Gastrocnemius medialis (tissue), 4 donors: ENCODE data around the gene NCSTN. TPM values are rescaled to one million over a fixed set of nuclear protein-coding genes. Genes with fewer than 3 reads are reported as not detected.

Experiments used
- ATAC-seq, 2 donors: fragments of 150-250 bp; one replicate each; pipeline ENCODE4 v1.9.1; 2016
- DNase-seq, 2 donors: peaks; one replicate each; pipeline ENCODE4 v3.0.0-alpha.2; 2019
- H3K27ac ChIP-seq, 4 donors: fragments of 200-600 bp; sonication (generic); 1 replicate in 1 of 4; 2 replicates in 3 of 4; pipeline ENCODE4 v1.5.1; 2016 to 2018; ENCODE audit warnings: mild to moderate bottlenecking in 2 of 4, moderate library complexity in 1 of 4
- H3K27me3 ChIP-seq, 3 donors: fragments of 200-600 bp; sonication (generic) in 2 of 3; 1 replicate in 1 of 3; 2 replicates in 2 of 3; pipeline versions ENCODE4 v1.5.1 to v1.6.0; 2016 to 2019; ENCODE audit warnings: mild to moderate bottlenecking in 1 of 3, moderate library complexity in 1 of 3
- H3K36me3 ChIP-seq, 2 donors: fragments of 200-600 bp; sonication (generic) in 1 of 2; one replicate each; pipeline ENCODE4 v1.5.1; 2017 to 2018
- H3K4me1 ChIP-seq, 2 donors: fragments of 200-600 bp; sonication (generic) in 1 of 2; one replicate each; pipeline ENCODE4 v1.5.1; 2016 to 2017; ENCODE audit warnings: mild to moderate bottlenecking in 2 of 2
- H3K4me3 ChIP-seq, 4 donors: fragments of 200-600 bp; sonication (generic) in 3 of 4; 1 replicate in 1 of 4; 2 replicates in 3 of 4; pipeline ENCODE4 v1.5.1; 2016 to 2019; ENCODE audit warnings: mild to moderate bottlenecking in 2 of 4
- H3K9me3 ChIP-seq, 3 donors: fragments of 200-600 bp; sonication (generic) in 2 of 3; 1 replicate in 1 of 3; 2 replicates in 2 of 3; pipeline ENCODE4 v1.5.1; 2016 to 2019
- POLR2A ChIP-seq, 2 donors: fragments of 450-650 bp; IDR thresholded peaks; one replicate each; pipeline ENCODE4 v1.6.1; 2017; ENCODE audit warnings: antibody characterized with exemption in 2 of 2, mild to moderate bottlenecking in 2 of 2, moderate library complexity in 2 of 2
- in situ Hi-C, 4 donors: fragments of 200-750 bp; cut with MboI; loops; one replicate each; pipeline versions ENCODE4 v1.15.0 to v1.8.0; 2017; ENCODE audit warnings: low sequenced_read_pairs in 4 of 4
- intact Hi-C: fragments of 100-400 bp; cut with DNase I; formaldehyde crosslinking; loops from one replicate; pipeline ENCODE4 v1.15.1; 2023; ENCODE audit warnings: low total_unique reads
- total RNA-seq, 4 donors: library from RNA; depleted of rRNA; stranded (reverse); fragments of >200 nt; gene quantifications; one replicate each; pipeline versions ENCODE4 v1.1.0 to v1.2.3, GENCODE V29; 2016
- TF ChIP-seq, protein P1 (sequence below), 5 experiments: fragments of 450-650 bp in 3 of 5; fragments of 200-600 bp in 2 of 5; sonication (generic) in 2 of 5; IDR thresholded peaks in 4 of 5; conservative IDR thresholded peaks in 1 of 5; 1 replicate in 4 of 5; 2 replicates in 1 of 5; pipeline ENCODE4 v1.5.1; 2016 to 2019; ENCODE audit warnings: antibody characterized with exemption in 5 of 5, mild to moderate bottlenecking in 3 of 5, moderate library complexity in 3 of 5

The NCSTN gene
- total RNA-seq, 4 donors from 2014 or later: 29.2 to 59.3 (median 33.2) TPM

DNA sequence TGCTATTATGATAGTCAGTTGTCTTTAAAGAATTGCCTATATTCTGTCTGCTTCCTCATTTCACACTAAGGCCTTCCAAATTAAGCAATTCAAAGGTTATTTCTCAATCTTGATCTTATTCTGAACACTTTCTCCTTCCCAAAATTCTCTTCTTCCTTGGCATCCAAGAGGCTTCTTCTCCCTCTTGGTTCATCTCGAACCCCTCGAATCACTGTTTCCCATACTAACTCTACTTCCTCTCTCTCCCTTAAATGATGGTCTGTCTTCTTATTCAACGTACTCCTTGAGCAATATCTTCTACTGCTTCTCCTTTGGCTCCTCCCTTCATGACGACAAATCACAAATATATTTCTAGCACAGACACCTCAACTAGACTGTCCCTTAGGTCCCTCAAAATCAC lies 4.6 kb upstream of the NCSTN start:
- TF ChIP-seq, protein P1, sequence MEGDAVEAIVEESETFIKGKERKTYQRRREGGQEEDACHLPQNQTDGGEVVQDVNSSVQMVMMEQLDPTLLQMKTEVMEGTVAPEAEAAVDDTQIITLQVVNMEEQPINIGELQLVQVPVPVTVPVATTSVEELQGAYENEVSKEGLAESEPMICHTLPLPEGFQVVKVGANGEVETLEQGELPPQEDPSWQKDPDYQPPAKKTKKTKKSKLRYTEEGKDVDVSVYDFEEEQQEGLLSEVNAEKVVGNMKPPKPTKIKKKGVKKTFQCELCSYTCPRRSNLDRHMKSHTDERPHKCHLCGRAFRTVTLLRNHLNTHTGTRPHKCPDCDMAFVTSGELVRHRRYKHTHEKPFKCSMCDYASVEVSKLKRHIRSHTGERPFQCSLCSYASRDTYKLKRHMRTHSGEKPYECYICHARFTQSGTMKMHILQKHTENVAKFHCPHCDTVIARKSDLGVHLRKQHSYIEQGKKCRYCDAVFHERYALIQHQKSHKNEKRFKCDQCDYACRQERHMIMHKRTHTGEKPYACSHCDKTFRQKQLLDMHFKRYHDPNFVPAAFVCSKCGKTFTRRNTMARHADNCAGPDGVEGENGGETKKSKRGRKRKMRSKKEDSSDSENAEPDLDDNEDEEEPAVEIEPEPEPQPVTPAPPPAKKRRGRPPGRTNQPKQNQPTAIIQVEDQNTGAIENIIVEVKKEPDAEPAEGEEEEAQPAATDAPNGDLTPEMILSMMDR (IDR thresholded peaks at IDR 0.05 in 4 of 5, conservative IDR thresholded peaks at IDR 0.05 in 1 of 5): no peak
- no peak for TF ChIP-seq POLR2A (IDR thresholded peaks at IDR 0.05)
- Histone ChIP-seq H3K4me3 (no peak overlapping the region), H3K9me3 (no peaks in the 10 kb centered on the region), H3K27ac (no peak overlapping the region), H3K27me3 (no peaks in the 10 kb centered on the region), H3K36me3 (peaks cover 0 to 53% of the 10 kb centered on the region in 2 donors), H3K4me1 (peaks cover 21 to 24% of the 10 kb centered on the region in 2 donors)
- in situ Hi-C loops (loop anchor here in 1 of 4 donors (25.0 kb wide), 1 partner anchor 1424 kb away; the partner anchor contains the start of gene ATF6), intact Hi-C loops (no loop called here)
- ATAC-seq (no peak), DNase-seq (no peak)

DNA sequence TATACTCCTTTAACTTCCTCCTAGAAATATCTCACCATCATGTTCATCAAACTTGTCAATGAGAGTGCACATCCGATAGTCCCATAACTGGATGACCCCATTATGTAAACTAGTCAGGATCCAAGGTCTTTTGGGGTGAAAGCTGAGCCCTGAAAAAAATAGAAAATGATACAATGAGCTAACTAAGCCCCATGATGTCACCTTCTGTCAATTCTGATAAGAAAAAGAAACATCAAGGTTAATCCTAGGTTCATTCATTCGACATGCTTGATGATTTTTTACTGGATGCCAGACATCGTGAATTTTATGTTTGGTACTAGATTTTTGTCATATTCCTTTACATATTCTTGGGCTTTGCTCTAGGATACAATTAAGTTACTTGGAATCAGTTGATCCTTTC lies 3.0 kb upstream of the NCSTN start:
- intact Hi-C loops (loop anchor here (5.0 to 10.0 kb wide), 6 partner anchors 37 to 972 kb away; partner anchors contain the start of genes CASQ1, IGSF8, PIGM and SDHC), in situ Hi-C loops (loop anchor here in 1 of 4 donors (25.0 kb wide), 1 partner anchor 1422 kb away; the partner anchor contains the start of gene ATF6)
- Histone ChIP-seq H3K9me3 (no peaks in the 10 kb centered on the region), H3K27ac (no peak overlapping the region), H3K27me3 (no peaks in the 10 kb centered on the region), H3K4me1 (peaks cover 30 to 37% of the 10 kb centered on the region in 2 donors), H3K4me3 (no peak overlapping the region), H3K36me3 (peaks cover 0 to 44% of the 10 kb centered on the region in 2 donors)
- DNase-seq: no peak
- no peak for ATAC-seq
- TF ChIP-seq, protein P1 (IDR thresholded peaks at IDR 0.05 in 4 of 5, conservative IDR thresholded peaks at IDR 0.05 in 1 of 5): no peak
- no peak for TF ChIP-seq POLR2A (IDR thresholded peaks at IDR 0.05)

DNA sequence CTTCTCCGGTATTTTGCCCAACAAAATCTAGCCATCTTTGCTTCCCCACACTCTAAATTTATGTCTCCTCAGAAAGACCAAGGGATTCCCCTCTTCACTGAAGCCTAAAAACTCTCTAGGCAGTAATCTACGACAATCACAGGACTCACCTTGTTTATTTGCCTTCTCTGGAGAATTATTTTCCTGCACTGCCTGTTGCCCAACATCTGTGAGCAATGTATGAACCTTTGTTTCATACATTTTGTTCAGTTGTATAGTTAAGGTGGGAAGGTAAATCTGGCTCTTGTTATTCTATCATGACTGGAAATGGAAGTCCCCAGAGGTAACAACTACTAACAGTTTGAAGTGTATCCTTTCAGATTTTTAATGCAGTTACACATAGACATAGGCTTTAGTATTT lies 2.3 kb upstream of the NCSTN start:
- in situ Hi-C loops (loop anchor here in 1 of 4 donors (25.0 kb wide), 1 partner anchor 1421 kb away; the partner anchor contains the start of gene ATF6), intact Hi-C loops (loop anchor here (5.0 to 10.0 kb wide), 6 partner anchors 36 to 971 kb away; partner anchors contain the start of genes CASQ1, IGSF8, PIGM and SDHC)
- no peak for ATAC-seq
- TF ChIP-seq POLR2A (IDR thresholded peaks at IDR 0.05): no peak
- TF ChIP-seq, protein P1 (IDR thresholded peaks at IDR 0.05 in 4 of 5, conservative IDR thresholded peaks at IDR 0.05 in 1 of 5): no peak
- no peaks in the 10 kb centered on the region for H3K27me3 ChIP-seq
- H3K36me3 ChIP-seq: peaks cover 0 to 45% of the 10 kb centered on the region in 2 donors
- peaks cover 30 to 39% of the 10 kb centered on the region in 2 donors for H3K4me1 ChIP-seq
- DNase-seq: no peak
- no peaks in the 10 kb centered on the region for H3K9me3 ChIP-seq
- H3K27ac ChIP-seq: no peak overlapping the region
- H3K4me3 ChIP-seq: peak overlapping the region in 1 of 4 donors; percentile 81

DNA sequence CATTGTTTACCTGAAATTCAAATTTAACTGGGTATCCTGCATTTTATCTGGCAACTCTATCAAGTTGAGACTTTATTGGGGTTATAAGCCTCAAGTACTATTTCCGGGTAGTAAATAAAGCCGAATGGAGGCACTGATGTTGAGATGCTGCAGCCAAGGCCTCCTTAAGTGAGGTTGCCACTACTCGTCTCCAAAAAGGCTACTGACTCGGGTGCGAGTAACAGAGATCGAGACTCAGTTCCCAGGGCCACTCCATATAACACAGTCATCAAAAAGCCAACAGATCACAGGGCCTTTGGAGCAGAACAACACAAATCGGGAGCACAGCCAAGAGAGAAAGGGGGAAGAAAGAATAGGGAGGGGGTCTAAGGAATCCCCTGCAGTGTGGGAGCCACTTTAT lies 657 bp upstream of the NCSTN start:
- intact Hi-C loops: loop anchor here (5.0 to 10.0 kb wide), 6 partner anchors 35 to 970 kb away; partner anchors contain the start of genes CASQ1, IGSF8, PIGM and SDHC
- in situ Hi-C loops: loop anchor here in 1 of 4 donors (25.0 kb wide), 1 partner anchor 1420 kb away; the partner anchor contains the start of gene ATF6
- ATAC-seq: peak in 1 of 2 donors; percentile 11
- Histone ChIP-seq H3K4me1 (peaks cover 30 to 39% of the 10 kb centered on the region in 2 donors), H3K27me3 (no peaks in the 10 kb centered on the region), H3K36me3 (peaks cover 0 to 42% of the 10 kb centered on the region in 2 donors), H3K27ac (peak overlapping the region; percentile 89 to 96 (median 96)), H3K4me3 (peak overlapping the region; percentile 77 to 96 (median 86)), H3K9me3 (no peaks in the 10 kb centered on the region)
- TF ChIP-seq, protein P1 (IDR thresholded peaks at IDR 0.05 in 4 of 5, conservative IDR thresholded peaks at IDR 0.05 in 1 of 5): no peak
- TF ChIP-seq POLR2A (IDR thresholded peaks at IDR 0.05): no peak
- no peak for DNase-seq
